ENCODE data around the gene TPRG1.

The TPRG1 gene

DNA sequence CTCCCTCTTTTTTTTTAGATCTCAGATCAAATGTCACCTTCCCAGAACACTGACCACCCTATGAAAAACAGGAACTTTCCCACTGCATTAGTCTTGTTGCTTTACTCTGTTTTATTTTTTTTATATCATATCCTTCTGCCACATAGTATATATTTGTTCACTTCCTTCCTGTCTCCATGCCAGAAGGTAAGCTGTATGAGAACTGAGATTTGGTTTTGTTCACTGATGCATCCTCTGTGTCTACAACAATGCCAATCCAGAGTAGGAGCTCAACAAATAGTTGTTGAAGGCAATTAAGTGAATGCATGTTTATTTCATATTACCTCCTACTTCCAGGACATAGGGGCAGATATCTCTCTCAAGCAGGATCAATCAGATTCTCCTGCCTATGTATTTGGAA is 114.4 kb downstream of the TPRG1 start:
- DNase-seq = no peak

DNA sequence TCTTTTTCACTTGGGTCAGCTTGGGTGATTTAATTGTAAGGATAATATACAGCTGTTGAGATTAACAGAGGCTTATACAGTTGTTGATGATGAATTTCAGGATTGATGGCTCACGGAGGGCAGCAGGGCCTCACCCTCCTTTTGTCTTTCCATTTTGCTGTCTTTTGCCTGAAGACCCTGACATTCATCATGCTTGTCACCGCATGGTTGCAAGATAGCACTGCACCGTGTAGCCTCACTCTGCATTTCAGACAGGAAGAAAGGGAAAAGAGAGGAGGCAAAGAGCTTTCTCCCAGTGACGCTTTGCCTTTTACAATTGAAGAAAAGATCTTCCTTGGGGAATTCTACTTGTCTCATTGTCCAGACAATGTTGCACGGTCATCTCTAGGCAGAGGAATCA is 115.1 kb downstream of the TPRG1 start:
- no peak for DNase-seq

DNA sequence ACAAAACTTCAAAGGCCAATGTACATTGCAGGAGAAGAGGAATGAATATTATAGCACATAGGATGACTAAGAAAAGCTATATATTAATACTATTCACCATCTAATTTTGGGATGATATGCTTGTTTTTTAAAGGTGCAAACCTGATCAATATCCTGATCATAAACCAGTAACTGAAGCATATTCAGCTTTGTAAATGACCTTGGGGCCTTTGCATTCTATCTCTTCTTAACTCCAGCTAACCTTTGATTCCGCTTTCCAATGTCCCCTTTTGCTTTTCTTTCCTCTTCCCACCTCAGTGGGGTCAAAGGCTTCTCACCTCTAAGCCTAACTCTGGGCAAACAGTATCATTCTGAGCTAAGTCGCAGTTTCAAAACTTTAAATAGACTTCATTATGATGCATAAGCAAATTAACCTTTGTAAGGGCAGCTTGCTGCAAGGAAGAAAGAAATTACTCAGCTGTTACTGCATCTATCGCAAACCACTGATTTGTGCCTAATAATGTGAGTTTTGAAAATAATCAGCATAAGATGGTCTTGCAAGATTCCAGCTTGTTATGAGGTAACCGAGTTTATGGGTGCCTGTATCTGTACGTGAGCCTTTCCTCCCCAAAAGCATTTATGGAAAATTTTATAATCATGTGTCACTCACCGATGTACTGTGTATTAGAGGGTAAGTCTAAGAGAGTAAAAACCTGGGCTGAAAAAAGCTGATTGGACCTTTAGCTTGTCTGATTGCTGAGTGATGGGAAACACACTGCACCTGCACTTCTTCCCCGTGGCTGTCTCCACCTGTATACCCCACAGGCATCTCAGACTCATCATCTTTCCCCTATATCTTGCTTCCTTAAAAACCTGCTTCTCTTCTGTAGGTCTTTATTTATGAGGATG is 116.8 kb downstream of the TPRG1 start:
- no peak for DNase-seq

DNA sequence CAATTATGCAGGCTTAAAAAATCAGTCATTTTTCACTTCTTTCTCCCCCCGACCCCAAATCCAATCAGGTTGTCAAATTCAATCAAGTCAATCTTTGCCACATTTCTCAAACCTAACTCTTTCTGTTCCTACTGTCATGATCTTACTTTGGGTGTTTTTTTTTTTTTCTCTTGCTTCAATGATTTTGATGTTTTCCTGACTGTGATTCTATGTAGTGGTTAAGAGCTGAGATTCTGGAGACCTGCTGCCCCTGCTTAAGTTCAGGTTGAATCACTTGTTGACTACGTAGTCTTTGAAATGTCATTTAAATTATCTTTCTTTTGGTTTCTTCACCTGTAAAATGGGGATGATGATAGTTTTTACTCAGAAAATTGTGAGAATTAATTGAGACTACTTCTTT is 117.5 kb downstream of the TPRG1 start:
- DNase-seq = no peak

DNA sequence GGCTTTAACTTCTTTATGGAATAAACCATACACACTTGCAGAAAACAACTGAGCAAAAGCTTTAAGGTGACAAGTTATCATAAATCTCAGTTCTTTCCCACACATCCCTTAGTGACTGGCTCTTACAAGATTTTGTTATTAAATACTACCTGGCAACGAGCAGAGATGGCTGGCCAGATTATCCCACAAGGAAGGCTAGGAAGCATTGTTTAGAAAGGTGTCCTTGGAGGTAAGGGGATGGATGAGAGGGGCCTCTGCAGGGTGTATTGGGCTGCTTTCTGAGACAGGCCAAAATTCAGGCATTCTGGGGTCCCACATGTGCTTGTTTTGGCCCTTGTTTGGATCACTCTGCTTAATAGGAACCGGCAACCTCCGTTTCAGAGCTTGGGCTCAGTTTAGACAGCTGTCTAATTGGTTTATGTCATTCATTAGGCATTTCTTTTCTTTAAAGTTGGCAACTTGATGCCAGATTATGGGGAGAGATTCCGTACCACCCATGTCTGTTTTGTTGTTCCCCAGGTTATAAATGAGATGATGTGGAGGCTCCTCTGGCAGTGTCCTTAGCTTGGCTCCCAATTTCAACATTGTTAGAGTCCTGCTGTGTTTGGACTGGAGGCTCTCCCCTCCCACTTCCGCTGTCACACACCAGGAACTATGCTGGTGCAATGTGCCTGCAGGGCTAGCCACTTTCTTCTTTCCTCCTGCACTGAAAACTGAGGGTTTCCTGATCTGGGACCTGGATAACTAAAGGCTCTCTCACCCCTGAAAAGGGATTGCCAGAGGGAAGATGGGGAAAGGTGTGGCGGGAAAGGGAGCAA is 121.1 kb downstream of the TPRG1 start:
- DNase-seq = no peak

DNA sequence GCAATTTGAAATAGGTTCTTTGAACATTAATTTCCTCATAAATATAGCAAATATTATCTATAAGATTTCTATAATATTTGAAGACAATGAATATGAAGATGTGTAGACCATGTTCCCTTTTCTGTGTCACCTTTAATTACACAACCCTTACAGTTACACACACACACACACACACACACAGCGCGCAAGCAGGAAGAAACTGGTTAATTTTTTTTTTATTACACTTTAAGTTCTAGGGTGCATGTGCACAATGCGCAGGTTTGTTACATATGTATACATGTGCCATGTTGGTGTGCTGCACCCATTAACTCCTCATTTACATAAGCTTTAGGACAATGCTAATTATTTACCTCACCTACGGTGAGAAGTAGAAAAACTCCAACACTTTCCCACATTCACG is 122.9 kb downstream of the TPRG1 start:
- DNase-seq = no peak

DNA sequence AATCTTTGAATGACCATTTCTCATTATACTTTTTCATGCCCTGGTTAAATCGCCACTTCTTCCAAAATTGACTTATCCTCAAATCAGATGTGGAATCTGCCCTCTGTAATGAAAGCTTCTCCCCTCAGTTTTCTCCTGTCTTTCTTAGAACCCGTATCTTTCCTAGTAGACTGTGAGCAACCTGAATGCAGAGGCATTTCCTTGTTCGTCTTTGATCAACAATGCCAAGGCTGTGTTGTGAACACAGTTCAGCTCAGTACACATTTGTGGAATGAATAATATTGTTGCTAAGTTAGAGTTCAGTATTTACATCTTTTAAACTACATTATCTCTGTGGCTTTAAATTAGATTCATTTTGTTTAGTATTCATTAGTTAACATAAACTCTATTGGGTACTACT is 123.3 kb downstream of the TPRG1 start:
- DNase-seq = no peak

DNA sequence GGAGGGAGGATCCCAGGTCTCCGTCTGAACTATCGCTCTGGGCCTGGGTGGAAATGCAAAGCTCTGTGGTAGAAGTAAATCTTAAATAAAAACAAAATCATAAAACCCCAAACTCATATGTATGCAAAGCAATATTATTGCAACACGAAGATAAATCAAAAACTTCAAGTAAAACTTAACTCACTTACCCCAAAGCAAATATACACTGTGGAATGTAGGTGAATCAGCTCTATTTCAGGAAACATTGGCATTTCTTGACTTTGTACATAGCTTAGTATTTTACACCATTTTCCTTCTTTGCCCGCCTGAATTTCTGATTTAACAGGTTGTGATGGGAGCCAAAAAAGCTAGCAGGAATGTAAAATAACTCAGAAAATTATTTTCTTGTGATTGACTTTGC is 126.2 kb downstream of the TPRG1 start:
- no peak for DNase-seq

DNA sequence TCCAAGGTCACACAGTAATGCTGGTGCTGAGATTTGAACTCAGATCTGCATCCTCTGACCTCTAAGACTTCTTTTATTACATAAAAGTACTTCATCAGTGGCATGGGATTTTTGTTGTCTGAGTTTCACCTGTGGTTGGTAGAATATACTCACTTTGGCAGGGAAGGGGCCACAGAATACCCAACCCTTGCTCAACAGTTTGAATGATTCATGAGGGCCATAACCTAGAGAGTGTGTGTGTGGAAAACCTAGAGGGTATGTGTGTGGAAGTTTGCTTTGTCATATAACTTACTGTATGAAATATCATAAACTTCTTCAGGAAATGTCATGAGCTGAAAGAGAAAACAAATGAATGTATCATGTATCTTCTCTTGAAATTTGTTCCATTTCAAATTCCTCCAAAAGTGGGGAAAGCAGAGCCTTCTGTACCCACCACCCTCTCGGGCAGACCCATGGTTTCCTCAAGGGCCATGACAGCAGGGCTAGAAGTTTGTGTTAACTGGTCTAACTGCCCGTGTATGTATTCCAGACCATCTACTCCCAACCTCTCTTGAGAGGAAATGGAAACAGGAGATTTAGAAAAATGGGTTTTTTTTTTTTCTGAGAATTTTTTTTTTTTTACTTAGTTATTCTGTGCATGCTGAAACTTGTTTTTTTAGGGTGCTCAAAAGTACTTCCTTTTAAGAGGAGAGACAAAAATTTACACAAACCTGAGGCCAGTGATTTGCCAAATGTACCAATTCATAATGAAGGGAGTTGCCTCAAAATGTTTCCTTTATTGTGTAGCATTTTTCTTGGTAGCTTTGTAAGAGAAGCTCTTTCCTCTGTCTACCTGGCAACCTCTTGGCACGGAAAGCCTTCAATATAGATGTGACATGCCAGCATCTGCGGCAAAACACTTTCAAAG is 127.0 kb downstream of the TPRG1 start:
- no peak for DNase-seq

DNA sequence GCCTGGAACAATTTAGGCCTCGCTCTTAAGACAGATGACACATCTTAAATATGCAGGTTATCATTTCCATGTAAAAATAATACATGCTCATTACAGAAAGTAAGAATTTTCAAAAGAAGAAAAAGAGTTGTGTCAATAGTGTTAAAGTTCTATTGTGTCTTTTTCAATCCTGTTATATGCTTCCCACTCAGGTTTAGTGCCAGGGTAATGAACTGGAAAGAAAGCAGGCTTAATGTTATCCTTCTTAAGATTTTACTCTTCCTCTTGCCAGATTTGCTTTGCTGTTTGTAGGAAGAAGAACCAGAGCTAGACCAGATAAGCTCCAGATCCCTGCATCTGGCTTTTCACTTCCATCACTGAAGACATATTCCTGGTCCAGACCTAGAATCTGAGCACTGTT is 128.6 kb downstream of the TPRG1 start:
- DNase-seq = no peak

DNA sequence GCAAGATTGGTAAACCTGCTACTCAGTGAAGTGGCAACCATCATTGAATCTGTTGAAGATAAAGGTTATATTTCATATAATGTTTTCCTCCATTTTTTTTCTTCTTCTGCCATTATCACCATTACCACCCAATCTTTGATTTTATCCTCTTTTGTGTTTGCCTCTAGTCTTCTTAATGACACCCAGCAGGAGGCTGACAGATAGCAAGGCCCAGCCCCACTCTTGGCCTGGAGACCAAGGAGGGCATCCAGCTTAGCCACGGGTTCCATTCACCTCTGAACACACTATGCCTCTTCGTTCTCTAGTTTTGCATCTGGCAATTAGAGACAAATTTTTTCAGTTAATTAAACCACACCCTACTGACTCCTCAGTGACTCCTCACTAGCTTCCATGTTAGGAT is 129.7 kb downstream of the TPRG1 start:
- DNase-seq = no peak

DNA sequence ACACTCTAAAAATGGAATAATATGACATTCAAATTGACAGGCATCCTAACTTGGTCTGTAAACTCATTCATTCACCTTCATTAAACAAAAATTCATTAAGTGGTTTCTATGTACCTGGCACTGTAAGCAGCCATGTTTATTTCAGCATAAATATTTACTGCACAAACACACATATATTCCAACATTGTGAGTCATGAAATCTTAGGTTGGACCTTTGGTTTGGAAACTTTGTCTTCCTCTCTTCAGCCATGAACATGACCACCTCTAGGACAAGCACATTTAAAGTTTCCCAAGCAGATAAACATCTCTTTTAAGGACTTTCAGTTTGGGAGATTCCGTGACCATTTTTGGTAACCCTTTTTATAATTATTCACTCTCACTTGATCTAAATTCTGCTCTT is 131.8 kb downstream of the TPRG1 start:
- DNase-seq = no peak

DNA sequence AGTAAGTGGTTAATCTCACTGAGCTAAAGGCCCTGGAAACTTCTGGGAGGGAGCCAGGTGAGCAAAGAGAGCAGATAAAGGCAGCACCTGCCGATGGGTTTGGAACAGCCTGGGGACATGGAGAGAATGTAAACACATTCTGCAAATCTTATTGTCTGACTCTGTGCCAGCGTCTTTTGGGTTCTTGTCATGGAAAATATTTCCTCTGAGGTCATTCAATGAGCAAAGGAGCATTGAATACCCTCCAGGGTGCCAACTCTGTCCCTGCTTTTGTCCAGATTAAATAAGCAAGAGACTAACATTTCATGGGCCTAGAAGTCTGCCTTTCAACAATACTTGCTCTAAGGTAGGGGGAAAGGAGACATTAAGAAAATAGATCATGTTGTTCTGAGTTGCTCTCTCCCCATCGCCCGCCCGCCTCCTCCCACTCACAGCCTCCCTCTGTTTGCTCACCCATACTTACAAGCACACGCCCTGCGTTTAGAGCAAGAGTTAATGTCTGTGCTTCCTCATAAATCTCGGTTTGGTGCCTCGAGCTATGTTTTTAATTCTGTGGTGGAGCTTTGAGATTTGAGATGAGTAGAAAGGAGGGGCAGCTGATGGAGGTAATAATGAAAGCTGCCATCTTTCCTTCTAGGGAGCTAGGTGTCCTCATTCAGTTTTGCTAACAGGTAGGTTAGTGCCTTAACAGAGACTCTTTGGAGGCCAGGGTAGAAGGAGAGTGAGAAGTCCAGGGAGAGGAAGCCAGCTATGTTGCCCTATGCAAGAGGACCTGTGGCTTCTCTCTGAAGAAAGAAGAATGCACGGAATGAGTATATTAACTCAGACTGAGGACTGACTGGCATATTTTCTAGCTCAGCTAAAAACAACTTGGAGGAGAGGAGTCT is 132.9 kb downstream of the TPRG1 start:
- DNase-seq = no peak

DNA sequence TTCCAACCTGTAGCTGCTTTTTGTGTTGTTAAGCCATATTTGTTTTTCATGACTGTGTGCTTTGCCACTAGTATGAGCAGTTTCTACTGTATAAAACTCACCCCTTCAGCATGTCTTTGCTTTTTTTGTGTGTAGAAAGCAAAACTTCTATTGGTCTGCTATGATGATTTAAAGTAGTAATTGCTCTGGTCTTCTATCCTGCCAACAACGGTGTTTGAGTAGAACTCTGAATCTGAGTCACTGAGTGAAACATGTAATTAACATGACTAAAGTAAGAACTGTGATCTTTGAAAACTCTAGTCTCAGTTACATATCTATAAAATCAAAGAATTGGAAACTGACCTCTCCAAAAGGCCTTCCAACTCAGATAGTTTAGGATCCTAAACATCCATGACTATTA is 133.6 kb downstream of the TPRG1 start:
- no peak for DNase-seq

DNA sequence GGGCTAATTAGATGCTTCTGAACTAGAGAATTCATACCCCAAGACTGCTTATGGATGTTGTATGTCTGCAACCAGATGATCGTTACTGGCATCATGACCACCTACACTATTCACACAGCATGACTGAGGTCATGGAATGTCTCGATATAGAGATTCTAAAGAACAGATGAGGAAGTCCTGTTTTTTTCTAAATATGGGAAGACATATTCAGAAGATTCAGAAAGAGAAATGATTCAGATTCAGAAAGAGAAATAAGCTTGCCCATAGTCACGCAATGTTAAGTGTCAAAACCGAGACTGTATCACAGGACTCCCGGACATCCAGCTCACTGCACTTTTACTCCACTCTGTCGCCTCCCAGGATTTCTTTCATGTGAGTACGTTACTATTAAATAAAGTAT is 136.2 kb downstream of the TPRG1 start:
- DNase-seq = no peak

DNA sequence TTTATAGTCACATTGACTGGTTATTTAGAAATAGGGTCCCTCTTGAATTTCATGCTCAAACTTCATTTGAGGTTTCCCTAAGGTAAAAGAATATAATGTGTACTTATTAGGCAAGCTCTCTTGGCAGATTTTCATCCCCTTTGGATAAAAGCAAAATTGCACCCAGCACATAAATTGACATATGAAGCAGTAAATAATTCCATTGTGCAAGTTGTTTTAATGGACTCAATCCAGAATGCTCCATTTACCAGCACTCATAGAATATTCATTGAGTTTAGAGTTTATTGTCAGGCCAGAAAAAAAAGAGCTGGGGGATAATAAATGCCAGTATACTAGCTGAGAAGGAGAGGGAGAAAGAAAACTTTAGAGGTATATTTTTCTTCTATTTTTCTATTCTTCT is 136.8 kb downstream of the TPRG1 start:
- no peak for DNase-seq

DNA sequence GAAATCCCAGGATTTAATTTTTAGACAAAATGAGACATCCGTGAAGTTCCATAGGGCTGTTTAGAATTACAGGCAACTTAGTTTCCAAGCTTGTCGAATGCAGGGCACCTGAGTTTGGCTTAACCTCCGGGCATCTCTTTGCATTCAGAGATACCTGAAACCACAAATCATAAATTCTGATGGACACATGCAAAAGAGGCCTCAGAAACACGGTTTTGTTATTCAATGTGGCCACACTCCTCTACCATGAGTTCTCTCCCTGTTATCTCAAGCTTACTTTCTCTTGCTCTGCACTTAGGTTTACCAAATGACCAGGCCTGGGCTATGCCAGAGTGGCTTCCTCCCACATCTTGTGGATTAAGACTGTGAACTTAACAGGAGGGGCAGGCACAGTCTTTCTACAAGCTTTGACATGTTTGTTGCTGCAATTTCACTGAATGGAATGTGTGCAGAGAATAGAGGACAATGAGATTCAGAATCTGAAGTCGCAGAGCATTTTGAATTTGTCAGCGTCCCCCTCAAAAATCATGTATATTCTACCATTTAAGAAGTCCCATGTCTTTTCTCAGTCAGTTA is 137.7 kb downstream of the TPRG1 start:
- no peak for DNase-seq

DNA sequence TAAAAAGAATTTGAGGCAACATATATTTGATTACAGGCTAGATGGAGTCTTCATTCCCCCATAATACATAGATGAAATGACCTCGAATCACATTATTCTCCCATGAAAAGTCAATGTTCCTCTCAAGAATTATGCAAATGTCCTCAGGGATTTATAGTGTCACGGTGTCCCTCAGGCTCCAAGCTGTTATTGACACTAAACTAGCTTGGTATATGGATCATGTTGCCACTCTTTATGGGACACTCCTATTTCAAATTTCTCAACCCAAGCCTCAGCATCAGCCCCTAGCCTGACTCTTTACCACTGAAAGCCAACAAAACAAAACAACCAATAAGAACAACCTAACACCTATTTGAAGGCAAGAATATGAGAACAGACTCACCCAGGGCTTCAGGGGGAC is 139.8 kb downstream of the TPRG1 start:
- DNase-seq = no peak

DNA sequence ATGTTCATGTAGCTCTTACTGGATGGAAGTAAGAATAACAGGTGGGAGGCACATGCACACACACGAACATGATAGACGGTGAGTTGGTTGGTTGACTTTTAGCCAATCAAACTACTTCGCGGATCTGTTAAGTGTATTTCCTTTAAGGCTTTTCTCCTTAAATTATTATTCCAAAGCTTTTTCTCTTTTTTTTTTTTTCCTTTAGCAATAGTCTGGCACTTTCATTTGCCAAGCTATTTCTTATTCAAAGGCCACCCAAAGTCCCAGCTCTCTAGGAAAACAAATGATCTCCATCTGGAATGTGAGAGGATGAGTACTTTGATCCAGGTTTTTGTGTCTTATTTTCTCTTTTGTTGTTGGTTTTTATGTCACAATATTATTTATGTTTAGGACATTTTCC is 141.1 kb downstream of the TPRG1 start:
- no peak for DNase-seq

DNA sequence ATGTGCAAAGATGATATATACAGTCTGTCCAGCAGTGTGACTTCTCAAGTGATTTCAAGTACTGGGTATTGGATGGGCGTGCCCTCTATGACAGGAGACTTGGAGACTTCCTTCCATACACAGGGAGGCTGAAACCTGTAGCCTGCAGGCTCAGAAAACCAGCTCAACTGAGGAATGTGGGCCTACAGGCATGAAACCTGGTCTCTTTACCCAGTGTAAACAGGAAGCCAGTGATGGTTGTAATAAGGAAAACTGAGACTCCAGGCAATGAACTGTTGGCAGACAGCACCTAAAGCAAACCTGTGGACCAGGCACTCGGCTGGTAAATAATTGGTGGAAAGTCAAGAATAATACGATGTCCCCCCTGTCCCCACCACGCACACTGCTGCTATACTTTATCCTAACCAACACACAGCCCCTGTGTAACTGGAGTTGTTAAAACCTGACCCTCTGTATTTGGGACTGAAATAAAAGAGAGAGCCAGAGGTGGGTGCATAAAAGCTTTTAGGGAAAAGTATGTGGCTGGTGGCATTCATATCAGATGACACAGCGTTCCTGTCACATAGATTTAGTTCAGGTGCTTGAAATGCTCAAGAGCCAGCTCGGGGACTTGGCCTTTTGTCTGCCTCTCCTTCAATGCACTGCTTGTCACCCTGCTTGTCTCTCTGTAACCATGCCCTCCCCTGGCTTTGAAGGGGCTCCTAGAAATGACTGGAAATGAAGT is 144.7 kb downstream of the TPRG1 start:
- DNase-seq = no peak

DNA sequence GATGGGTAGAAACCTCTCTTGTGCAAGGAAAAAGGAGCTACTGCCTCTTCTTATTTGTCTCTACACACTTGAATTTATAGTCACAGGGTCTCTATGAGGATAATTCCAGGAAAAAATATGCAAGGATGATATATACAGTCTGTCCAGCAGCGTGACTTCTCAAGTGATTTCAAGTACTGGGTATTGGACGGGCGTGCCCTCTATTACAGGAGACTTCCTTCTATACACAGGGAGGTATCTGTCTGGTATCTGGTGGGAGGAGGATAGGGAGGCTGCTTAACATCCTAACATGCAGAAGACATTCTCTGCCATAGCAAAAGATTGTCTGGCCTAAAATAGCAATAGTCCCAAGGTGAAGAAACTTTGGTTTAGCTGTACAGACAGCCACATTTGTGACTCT is 146.1 kb downstream of the TPRG1 start:
- no peak for DNase-seq

Measured in activated T-cell treated with anti-CD3 and anti-CD28 coated beads, Interleukin-2, amount 50 U/mL, for 1 hour (primary cell).